GM20431 (cell line): ENCODE measurements around the gene FAM168A.

ENCODE experiments used
- in situ Hi-C: fragments of 300-500 bp; cut with MseI, MboI; formaldehyde crosslinking; loops from one replicate; pipeline ENCODE4 v1.15.0; 2020; ENCODE audit warnings: low sequenced_read_pairs; ENCODE audit not compliant: unreplicated experiment

The FAM168A gene

DNA sequence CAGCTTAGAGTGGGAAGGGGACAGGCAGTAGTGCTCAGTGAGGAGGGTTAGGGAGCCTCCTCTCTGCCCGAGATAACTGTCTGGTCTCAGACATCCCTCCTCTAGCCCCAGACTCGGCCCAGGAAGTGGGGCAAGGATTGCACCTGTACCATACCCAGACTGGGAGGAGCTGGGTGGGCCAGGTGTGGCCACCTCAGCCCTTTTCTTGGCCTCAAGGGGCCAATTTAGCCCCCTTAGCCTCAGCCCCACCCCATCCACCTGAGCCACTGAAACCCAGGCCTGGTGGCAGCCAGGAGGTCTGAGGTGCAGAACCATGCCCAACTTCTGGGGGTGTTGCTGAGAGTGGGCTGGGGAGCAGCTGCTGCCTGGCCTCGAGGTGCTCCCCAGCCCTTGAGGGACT is 215.2 kb downstream of the FAM168A start:
- in situ Hi-C loops: no loop called here

- in situ Hi-C loops: no loop called here
Observed at GRCh38 chr11:73382183-73382582, 215.7 kb downstream of the FAM168A start.

GRCh38 chr11:73381589-73381988 is 216.3 kb downstream of the FAM168A start:
- in situ Hi-C loops: no loop called here

DNA sequence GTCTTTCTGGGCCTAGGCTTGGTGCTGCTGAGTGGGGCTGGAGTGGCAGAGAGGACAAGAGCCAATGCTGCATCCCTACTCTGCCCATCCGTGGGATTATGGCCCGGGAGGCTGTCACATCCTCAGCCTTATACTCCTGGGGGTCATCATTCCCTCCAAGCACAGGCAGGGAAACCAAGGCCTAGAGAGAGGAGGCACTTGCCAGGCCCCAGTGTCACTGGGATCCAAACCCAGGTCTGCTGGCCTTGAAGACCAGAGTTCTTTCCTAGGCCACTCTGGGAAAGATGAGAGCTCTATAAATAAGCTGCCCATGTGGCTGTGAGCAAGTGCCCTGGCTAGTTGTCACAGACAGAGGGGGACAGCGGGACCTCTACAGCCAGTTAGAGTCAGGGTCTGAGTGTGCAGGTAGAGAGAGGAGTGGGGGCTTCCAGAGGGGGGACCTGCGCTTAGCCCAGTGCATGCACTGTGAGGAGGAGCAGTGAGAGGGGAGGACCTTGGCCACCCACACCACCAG is 217.0 kb downstream of the FAM168A start:
- in situ Hi-C loops: no loop called here

- in situ Hi-C loops: no loop called here
Observed at GRCh38 chr11:73380331-73380730, 217.6 kb downstream of the FAM168A start.

- in situ Hi-C loops: no loop called here
Observed at GRCh38 chr11:73379189-73379880, 218.6 kb downstream of the FAM168A start.

GRCh38 chr11:73376803-73377629 is 220.9 kb downstream of the FAM168A start:
- in situ Hi-C loops: no loop called here

DNA sequence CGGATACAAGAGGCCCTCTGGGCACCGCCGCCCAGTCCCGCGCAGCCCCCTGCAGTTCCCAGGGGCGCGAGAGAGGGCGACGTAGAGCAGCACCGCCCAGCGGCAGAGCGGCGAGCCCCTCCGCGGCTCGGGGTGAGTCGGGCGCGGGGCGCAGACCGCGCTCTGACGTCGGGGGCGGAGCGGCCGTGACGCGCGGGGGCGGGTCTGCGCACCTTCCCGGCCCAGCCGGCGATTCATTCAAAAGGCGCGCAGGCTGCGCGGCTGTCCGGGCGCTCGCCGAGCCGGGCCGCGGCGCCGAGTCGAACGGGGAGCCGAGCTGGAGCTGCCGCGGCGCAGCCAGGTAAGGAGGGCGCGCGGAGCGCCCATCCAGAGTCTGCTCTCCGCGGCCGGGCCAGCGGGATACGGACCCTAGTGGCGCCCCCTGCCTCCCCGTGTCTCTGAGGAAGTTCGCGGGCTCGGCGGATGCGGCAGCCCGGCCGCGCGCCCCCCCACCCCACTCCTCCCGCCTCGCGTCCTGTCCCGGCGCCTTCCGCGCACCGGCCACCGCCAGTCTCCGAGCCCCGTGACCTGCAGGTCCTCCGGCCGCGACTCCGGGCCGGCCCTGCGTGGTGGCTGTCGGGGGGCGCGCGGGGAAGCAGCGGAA is 221.6 kb downstream of the FAM168A start, which contains the start of gene RELT:
TSS of gene RELT (plus strand) at position 240 of the 643 bp plus-strand sequence. CDS start 12,738 bp downstream, outside the sequence.
- in situ Hi-C loops: no loop called here

- in situ Hi-C loops: no loop called here
Observed at GRCh38 chr11:73375830-73376159, 222.1 kb downstream of the FAM168A start.

DNA sequence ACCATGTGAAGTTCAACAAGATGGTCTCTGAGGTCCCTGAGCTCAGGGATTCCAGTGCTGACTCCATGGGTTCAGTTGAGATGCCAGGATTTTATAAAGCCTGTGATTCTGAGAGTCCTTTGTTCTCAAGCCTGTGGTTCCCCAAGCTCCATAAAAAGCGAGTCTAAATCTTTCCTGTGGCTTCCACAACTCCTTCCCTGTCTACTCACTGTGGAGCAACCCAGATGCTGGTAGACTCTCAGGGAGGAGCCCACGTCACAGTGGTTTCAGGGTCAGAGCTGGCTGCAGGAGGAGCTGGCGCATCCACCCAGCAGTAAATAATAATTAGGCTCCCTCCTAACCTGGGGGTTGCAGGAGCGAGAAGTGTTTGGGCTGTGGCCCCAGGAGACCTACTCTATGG is 223.8 kb downstream of the FAM168A start:
- in situ Hi-C loops: no loop called here

DNA sequence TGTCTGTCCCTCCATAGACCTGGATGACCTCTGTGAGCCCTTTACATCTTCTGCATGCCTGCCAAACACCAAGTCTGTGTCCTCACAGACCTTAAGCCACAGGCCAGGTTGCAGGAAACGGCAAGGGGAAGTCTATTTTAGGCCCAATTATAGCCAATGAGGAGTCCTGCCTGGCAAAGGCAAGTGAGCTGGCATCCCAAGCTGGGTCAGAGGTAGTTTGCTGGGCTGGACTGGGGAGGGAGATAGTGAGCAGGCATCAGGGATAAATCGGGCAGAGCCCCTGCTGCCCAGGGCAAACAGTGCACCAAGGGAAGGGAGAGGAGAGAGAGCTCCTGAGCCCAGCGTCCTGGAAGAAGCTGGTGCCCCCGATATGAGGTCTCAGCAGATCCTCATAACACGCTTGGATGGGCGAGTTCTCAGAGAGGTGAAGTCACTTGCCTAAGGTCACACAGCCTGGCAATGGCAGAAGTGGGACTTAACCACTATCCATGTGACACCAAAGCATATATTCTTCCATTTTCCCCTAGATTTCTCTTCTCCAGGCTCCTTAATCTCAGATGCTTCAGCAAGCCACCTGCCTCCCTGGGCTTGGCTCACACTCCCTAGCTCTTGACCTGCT is 225.4 kb downstream of the FAM168A start:
- in situ Hi-C loops: no loop called here

DNA sequence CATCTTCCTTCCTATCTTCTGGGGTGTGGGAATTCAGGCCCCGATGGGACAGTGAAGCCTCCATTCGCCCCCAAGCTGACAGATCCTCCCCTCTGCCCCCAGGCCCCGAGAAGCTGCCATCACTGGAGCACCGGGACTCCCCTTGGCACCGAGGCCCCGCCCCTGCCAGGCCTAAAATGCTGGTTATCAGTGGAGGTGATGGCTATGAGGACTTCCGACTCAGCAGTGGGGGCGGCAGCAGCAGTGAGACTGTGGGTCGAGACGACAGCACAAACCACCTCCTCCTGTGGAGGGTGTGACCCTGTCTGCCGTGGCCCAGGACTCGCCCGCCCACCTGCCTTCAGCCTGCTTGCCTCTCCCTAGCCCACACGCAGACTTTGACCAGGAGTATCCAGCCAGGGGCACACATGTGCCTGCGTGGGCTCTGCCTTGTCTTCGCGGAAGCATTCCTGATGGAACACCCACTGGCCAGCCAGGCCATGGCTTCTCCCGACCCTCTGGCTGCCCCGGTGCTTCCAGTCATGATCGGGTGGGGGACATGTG is 230.4 kb downstream of the FAM168A start:
- in situ Hi-C loops: no loop called here

GRCh38 chr11:73366953-73367352 is 231.0 kb downstream of the FAM168A start:
- in situ Hi-C loops: no loop called here

DNA sequence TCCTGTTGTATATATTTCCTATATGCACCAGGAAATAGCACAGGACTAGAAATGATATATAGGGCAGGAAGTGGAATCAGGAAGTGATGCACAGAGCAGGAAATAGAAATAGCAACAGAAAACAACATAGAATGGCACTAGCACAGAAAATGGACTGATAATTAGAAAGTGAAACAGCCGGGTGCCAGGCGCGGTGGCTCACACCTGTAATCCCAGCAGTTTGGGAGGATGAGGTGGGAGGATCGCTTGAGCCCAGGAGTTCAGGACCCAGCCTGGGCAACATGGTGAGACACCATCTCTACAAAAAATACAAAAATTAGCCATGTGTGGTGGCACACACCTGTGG is 231.7 kb downstream of the FAM168A start:
- in situ Hi-C loops: no loop called here

- in situ Hi-C loops: no loop called here
Observed at GRCh38 chr11:73365352-73366264, 232.3 kb downstream of the FAM168A start.

GRCh38 chr11:73363147-73363546 is 234.8 kb downstream of the FAM168A start:
- in situ Hi-C loops: no loop called here

- in situ Hi-C loops: no loop called here
Observed at GRCh38 chr11:73361953-73362776, 235.7 kb downstream of the FAM168A start.

DNA sequence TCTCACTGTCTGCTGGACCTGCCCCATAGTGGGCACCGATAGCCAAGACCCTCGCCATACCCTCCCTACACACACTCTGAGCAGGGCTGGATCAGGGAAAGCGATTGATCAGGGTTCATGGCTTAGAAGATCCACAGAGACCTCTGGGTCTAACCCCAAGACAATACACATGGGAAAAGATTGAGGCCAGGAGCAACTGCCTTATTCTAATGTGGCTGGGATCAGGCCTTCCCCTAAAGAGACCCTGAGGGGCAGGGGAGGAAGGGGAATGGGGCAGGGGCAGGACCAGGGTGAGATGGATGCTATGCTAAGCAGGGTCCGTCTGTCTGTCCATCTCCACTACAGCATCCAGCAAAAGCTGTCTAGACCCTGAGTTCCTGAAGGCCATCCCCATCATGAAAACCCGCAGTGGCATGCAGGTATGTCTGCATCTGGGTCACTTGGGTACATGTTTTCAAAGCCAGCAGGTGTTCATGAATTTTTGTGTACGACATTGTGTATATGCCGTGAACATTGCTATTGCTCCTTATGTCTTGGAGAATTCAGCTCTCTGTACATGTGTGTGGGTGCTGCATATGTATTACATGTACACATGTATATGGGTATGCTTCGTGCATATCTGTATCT is 237.1 kb downstream of the FAM168A start:
- in situ Hi-C loops: no loop called here
